HG03280 (cell line): ENCODE data around the gene HOXB4.

Experiments
- ATAC-seq: cut with Tn5 transposase; IDR thresholded peaks from one replicate; pipeline ENCODE4 v1.9.1; 2021; ENCODE audit warnings: mild to moderate bottlenecking, moderate library complexity; ENCODE audit not compliant: unreplicated experiment

The HOXB4 gene

GRCh38 chr17:48615047-48615962 is 37.2 kb upstream of the HOXB4 start, which contains the start of gene HOXB8:
HOXB8 (minus strand) TSS chr17:48615292; CDS start chr17:48614704, 588 bp downstream.
- no peak for ATAC-seq

- ATAC-seq = no peak
Observed at GRCh38 chr17:48613862-48614694, 35.9 kb upstream of the HOXB4 start.

GRCh38 chr17:48612854-48613691 is 34.9 kb upstream of the HOXB4 start:
- ATAC-seq = peak; percentile 40

GRCh38 chr17:48612456-48612853 is 34.3 kb upstream of the HOXB4 start:
- no peak for ATAC-seq

GRCh38 chr17:48611681-48612455 is 33.7 kb upstream of the HOXB4 start:
- ATAC-seq = no peak

- no peak for ATAC-seq
Observed at GRCh38 chr17:48611213-48611612, 33.1 kb upstream of the HOXB4 start.

- no peak for ATAC-seq
Observed at GRCh38 chr17:48610282-48611211, 32.4 kb upstream of the HOXB4 start, which contains the start of gene HOXB7. HOXB7 (minus strand) TSS chr17:48611017; CDS start chr17:48610918, 99 bp downstream.

- ATAC-seq = no peak
Observed at GRCh38 chr17:48609759-48610281, 31.7 kb upstream of the HOXB4 start.

GRCh38 chr17:48609033-48609432 is 30.9 kb upstream of the HOXB4 start:
- no peak for ATAC-seq

- ATAC-seq = no peak
Observed at GRCh38 chr17:48608494-48608834, 30.3 kb upstream of the HOXB4 start.

GRCh38 chr17:48606892-48607614 is 28.9 kb upstream of the HOXB4 start:
- no peak for ATAC-seq

- ATAC-seq = no peak
Observed at GRCh38 chr17:48605991-48606891, 28.1 kb upstream of the HOXB4 start.

- ATAC-seq = no peak
Observed at GRCh38 chr17:48605409-48605919, 27.3 kb upstream of the HOXB4 start.

GRCh38 chr17:48604770-48605329 is 26.7 kb upstream of the HOXB4 start, which contains the start of gene HOXB6:
HOXB6 (minus strand) TSS chr17:48604986; CDS start chr17:48598150, 6,836 bp downstream.
- ATAC-seq = no peak

- ATAC-seq = no peak
Observed at GRCh38 chr17:48603959-48604769, 26.0 kb upstream of the HOXB4 start.
